ENCODE data around the gene DPT.

Gene DPT

GRCh38 chr1:168726719-168727118 is 2.3 kb downstream of the DPT start:
- H3K4me3 ChIP-seq (ENCODE audit: low read length), result no peak overlapping the region
- peak; percentile 34; the same call in 1 of the 2 replicates for TF ChIP-seq ZNF274 (IDR thresholded peaks at IDR 0.05; ENCODE audit: low read depth, low read length)

GRCh38 chr1:168726281-168726680 is 2.7 kb downstream of the DPT start:
- H3K4me3 ChIP-seq (ENCODE audit: low read length), result no peak overlapping the region
- no peak for TF ChIP-seq ZNF274 (IDR thresholded peaks at IDR 0.05; ENCODE audit: low read depth, low read length)

GRCh38 chr1:168725831-168726230 is 3.2 kb downstream of the DPT start:
- no peak for TF ChIP-seq ZNF274 (IDR thresholded peaks at IDR 0.05; ENCODE audit: low read depth, low read length)
- H3K4me3 ChIP-seq (ENCODE audit: low read length), result no peak overlapping the region

- no peak overlapping the region for H3K4me3 ChIP-seq (ENCODE audit: low read length)
- no peak for TF ChIP-seq ZNF274 (IDR thresholded peaks at IDR 0.05; ENCODE audit: low read depth, low read length)
These were observed 3.9 kb downstream of the DPT start for GRCh38 chr1:168725060-168725459.

GRCh38 chr1:168723000-168723399 is 6.0 kb downstream of the DPT start:
- TF ChIP-seq ZNF274 (IDR thresholded peaks at IDR 0.05; ENCODE audit: low read depth, low read length), result no peak
- no peak overlapping the region for H3K4me3 ChIP-seq (ENCODE audit: low read length)

GRCh38 chr1:168720839-168721238 is 8.2 kb downstream of the DPT start:
- TF ChIP-seq ZNF274 (IDR thresholded peaks at IDR 0.05; ENCODE audit: low read depth, low read length), result no peak
- H3K4me3 ChIP-seq (ENCODE audit: low read length), result no peak overlapping the region

- H3K4me3 ChIP-seq (ENCODE audit: low read length), result no peak overlapping the region
- TF ChIP-seq ZNF274 (IDR thresholded peaks at IDR 0.05; ENCODE audit: low read depth, low read length), result no peak
These were observed 9.5 kb downstream of the DPT start for GRCh38 chr1:168719306-168720111.

GRCh38 chr1:168717906-168718891 is 10.8 kb downstream of the DPT start:
- H3K4me3 ChIP-seq (ENCODE audit: low read length), result no peak overlapping the region
- TF ChIP-seq ZNF274 (IDR thresholded peaks at IDR 0.05; ENCODE audit: low read depth, low read length), result no peak

- TF ChIP-seq ZNF274 (IDR thresholded peaks at IDR 0.05; ENCODE audit: low read depth, low read length), result no peak
- H3K4me3 ChIP-seq (ENCODE audit: low read length), result no peak overlapping the region
These were observed 15.0 kb downstream of the DPT start for GRCh38 chr1:168714012-168714411.

- H3K4me3 ChIP-seq (ENCODE audit: low read length), result no peak overlapping the region
- TF ChIP-seq ZNF274 (IDR thresholded peaks at IDR 0.05; ENCODE audit: low read depth, low read length), result no peak
These were observed 19.3 kb downstream of the DPT start for GRCh38 chr1:168709405-168710363.

GRCh38 chr1:168708698-168709404 is 20.2 kb downstream of the DPT start:
- H3K4me3 ChIP-seq (ENCODE audit: low read length), result no peak overlapping the region
- TF ChIP-seq ZNF274 (IDR thresholded peaks at IDR 0.05; ENCODE audit: low read depth, low read length), result no peak

GRCh38 chr1:168706391-168706992 is 22.5 kb downstream of the DPT start:
- no peak for TF ChIP-seq ZNF274 (IDR thresholded peaks at IDR 0.05; ENCODE audit: low read depth, low read length)
- H3K4me3 ChIP-seq (ENCODE audit: low read length), result no peak overlapping the region
